ENCODE results near the gene ST8SIA4.

ST8SIA4 gene

GRCh38 chr5:100832252-100833230 lies 70.5 kb downstream of the ST8SIA4 start:
- no peak for DNase-seq (ENCODE audit: low read depth)

GRCh38 chr5:100828898-100829356 lies 74.2 kb downstream of the ST8SIA4 start:
- DNase-seq (ENCODE audit: low read depth): no peak

GRCh38 chr5:100828071-100828897 lies 74.8 kb downstream of the ST8SIA4 start:
- no peak for DNase-seq (ENCODE audit: low read depth)

- peak; percentile 53 for DNase-seq (ENCODE audit: low read depth)
Observed at GRCh38 chr5:100827481-100827889, 75.6 kb downstream of the ST8SIA4 start.

- no peak for DNase-seq (ENCODE audit: low read depth)
Observed at GRCh38 chr5:100826133-100826532, 76.9 kb downstream of the ST8SIA4 start.

- DNase-seq (ENCODE audit: low read depth): no peak
Observed at GRCh38 chr5:100824635-100825034, 78.4 kb downstream of the ST8SIA4 start.

GRCh38 chr5:100823812-100824211 lies 79.3 kb downstream of the ST8SIA4 start:
- DNase-seq (ENCODE audit: low read depth): no peak

GRCh38 chr5:100821751-100822150 lies 81.3 kb downstream of the ST8SIA4 start:
- DNase-seq (ENCODE audit: low read depth): no peak

- no peak for DNase-seq (ENCODE audit: low read depth)
Observed at GRCh38 chr5:100818340-100818739, 84.7 kb downstream of the ST8SIA4 start.

- DNase-seq (ENCODE audit: low read depth): peak; percentile 18
Observed at GRCh38 chr5:100803397-100803796, 99.7 kb downstream of the ST8SIA4 start.

GRCh38 chr5:100802208-100802607 lies 100.9 kb downstream of the ST8SIA4 start:
- no peak for DNase-seq (ENCODE audit: low read depth)

GRCh38 chr5:100800562-100800961 lies 102.5 kb downstream of the ST8SIA4 start:
- DNase-seq (ENCODE audit: low read depth): peak; percentile 29

- no peak for DNase-seq (ENCODE audit: low read depth)
Observed at GRCh38 chr5:100799166-100799565, 103.9 kb downstream of the ST8SIA4 start.

GRCh38 chr5:100797861-100798260 lies 105.2 kb downstream of the ST8SIA4 start:
- peak; percentile 84 for DNase-seq (ENCODE audit: low read depth)

- DNase-seq (ENCODE audit: low read depth): no peak
Observed at GRCh38 chr5:100796851-100797250, 106.2 kb downstream of the ST8SIA4 start.

GRCh38 chr5:100794844-100795243 lies 108.2 kb downstream of the ST8SIA4 start:
- no peak for DNase-seq (ENCODE audit: low read depth)

- no peak for DNase-seq (ENCODE audit: low read depth)
Observed at GRCh38 chr5:100794218-100794617, 108.9 kb downstream of the ST8SIA4 start.

GRCh38 chr5:100792781-100793180 lies 110.3 kb downstream of the ST8SIA4 start:
- no peak for DNase-seq (ENCODE audit: low read depth)

GRCh38 chr5:100791391-100791790 lies 111.7 kb downstream of the ST8SIA4 start:
- DNase-seq (ENCODE audit: low read depth): no peak

GRCh38 chr5:100790951-100791350 lies 112.1 kb downstream of the ST8SIA4 start:
- no peak for DNase-seq (ENCODE audit: low read depth)

- peak; percentile 14 for DNase-seq (ENCODE audit: low read depth)
Observed at GRCh38 chr5:100790170-100790665, 112.9 kb downstream of the ST8SIA4 start.

- DNase-seq (ENCODE audit: low read depth): no peak
Observed at GRCh38 chr5:100789694-100790093, 113.4 kb downstream of the ST8SIA4 start.
